Measurements from ENCODE around the gene FAM83C. TPM values are rescaled to one million over a fixed set of nuclear protein-coding genes. Genes with fewer than 3 reads are reported as not detected.

Gene FAM83C
- total and polyA plus RNA-seq, 2 experiments from 2014 or later: not detected

GRCh38 chr20:35252037-35252461 is 40.2 kb downstream of the FAM83C start:
- Histone ChIP-seq H3K9ac (no peak overlapping the region), H3K4me3 (no peak overlapping the region), H3K4me1 (ENCODE audit: insufficient read depth) (no peaks in the 10 kb centered on the region), H3K27ac (no peak overlapping the region), H3K9me2 (ENCODE audit: insufficient read depth) (no peaks in the 10 kb centered on the region), H3K79me2 (ENCODE audit: insufficient read depth) (no peaks in the 10 kb centered on the region), H2AFZ (no peak overlapping the region), H4K20me1 (ENCODE audit: insufficient read depth) (no peaks in the 10 kb centered on the region), H3K4me2 (ENCODE audit: unreplicated experiment) (no peak overlapping the region), H3F3A (ENCODE audit: insufficient read depth) (no peaks in the 10 kb centered on the region), H3K9me3 (ENCODE audit: low read depth) (no peaks in the 10 kb centered on the region), H3K27me3 (replicated peaks; ENCODE audit: insufficient read depth) (no peaks in the 10 kb centered on the region), H3K36me3 (ENCODE audit: low read depth) (no peaks in the 10 kb centered on the region)
- in situ Hi-C loops (cut with MboI): no loop called here
- WGBS, 2 experiments (ENCODE audit: low coverage in 1 of 2, low lambda C conversion rate in 2 of 2, missing lambda C conversion rate in 2 of 2): 86 to 89% methylated on average over 2 of the region's 2 CpGs
- TF ChIP-seq EZH2phosphoT487 (IDR thresholded peaks at IDR 0.05; ENCODE audit: insufficient read depth, low read depth) (no peak), EZH2 (IDR thresholded peaks at IDR 0.05; ENCODE audit: insufficient read depth, poor library complexity, severe bottlenecking) (no peak)
- DNase-seq: no peak

DNA sequence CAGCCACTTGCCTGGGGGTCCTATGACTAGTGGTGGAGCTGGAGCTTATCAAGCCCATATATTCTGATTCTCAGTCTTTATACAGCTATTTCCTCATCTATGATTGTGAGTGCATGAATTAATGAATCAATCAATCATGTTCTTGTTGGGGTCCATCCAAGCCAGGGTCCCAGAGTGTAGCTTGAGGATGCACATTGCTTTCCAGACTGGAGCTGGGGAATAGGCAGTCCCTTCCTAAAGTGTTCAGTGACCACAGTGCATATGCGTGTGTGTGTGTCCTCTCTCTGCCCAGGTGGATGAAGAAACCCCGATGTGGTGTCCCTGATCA is 40.6 kb downstream of the FAM83C start:
- H3K27me3 ChIP-seq (replicated peaks; ENCODE audit: insufficient read depth): no peaks in the 10 kb centered on the region
- 94 to 100% methylated on average over 2 of the region's 2 CpGs for WGBS, 2 experiments (ENCODE audit: low coverage in 1 of 2, low lambda C conversion rate in 2 of 2, missing lambda C conversion rate in 2 of 2)
- H3K4me3 ChIP-seq: no peak overlapping the region
- H3K9ac ChIP-seq: no peak overlapping the region
- H3K9me3 ChIP-seq (ENCODE audit: low read depth): no peaks in the 10 kb centered on the region
- no peak overlapping the region for H3K4me2 ChIP-seq (ENCODE audit: unreplicated experiment)
- TF ChIP-seq EZH2 (IDR thresholded peaks at IDR 0.05; ENCODE audit: insufficient read depth, poor library complexity, severe bottlenecking): no peak
- TF ChIP-seq EZH2phosphoT487 (IDR thresholded peaks at IDR 0.05; ENCODE audit: insufficient read depth, low read depth): no peak
- no peaks in the 10 kb centered on the region for H3K4me1 ChIP-seq (ENCODE audit: insufficient read depth)
- no peaks in the 10 kb centered on the region for H3K9me2 ChIP-seq (ENCODE audit: insufficient read depth)
- no peak overlapping the region for H3K27ac ChIP-seq
- no peaks in the 10 kb centered on the region for H3F3A ChIP-seq (ENCODE audit: insufficient read depth)
- H3K36me3 ChIP-seq (ENCODE audit: low read depth): no peaks in the 10 kb centered on the region
- H3K79me2 ChIP-seq (ENCODE audit: insufficient read depth): no peaks in the 10 kb centered on the region
- no peak overlapping the region for H2AFZ ChIP-seq
- in situ Hi-C loops (cut with MboI): no loop called here
- no peak for DNase-seq
- H4K20me1 ChIP-seq (ENCODE audit: insufficient read depth): no peaks in the 10 kb centered on the region

DNA sequence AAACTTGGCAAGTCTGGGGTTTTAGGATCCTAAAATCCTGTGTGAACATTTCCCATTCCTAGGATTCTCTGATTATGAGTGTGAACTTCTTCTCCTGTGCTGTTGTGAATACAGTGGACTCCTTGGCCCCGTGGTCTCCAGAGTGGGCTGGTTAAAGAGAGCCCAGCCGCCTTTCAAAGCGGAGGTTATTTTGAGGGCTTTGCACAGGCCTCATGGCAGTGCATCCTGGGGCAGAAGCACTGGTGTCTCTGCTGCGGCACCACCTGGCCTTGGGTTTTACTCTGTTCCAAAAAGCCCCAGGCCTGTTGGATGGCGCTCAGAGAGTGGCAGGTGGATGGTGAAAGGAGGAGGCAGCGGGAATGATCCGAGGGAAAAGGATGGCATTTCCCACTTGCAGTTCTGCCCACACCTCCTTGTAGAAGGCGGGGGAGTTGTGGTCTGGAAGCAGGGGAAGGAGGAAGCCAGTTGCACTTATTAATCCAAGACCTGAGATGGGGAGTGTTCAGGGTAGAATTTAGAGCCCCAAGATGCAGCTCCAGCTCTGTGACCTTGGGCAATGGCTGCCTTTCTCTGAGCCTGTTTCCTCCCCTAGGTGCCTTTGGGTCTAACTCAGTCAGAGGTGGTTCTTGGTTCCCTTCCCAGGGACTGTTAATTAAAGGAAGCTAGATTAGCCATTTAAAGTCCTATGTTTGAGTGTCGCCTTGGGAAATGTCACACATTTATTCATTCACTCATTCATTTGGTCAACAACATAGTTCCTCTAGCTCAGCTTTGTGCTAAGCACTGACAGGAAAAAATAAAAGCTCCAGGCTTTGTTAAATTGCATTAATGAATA is 43.4 kb downstream of the FAM83C start:
- no peak overlapping the region for H3K4me2 ChIP-seq (ENCODE audit: unreplicated experiment)
- WGBS, 2 experiments (ENCODE audit: low coverage in 1 of 2, low lambda C conversion rate in 2 of 2, missing lambda C conversion rate in 2 of 2): 90 to 92% methylated on average over 9 of the region's 9 CpGs
- no peaks in the 10 kb centered on the region for H4K20me1 ChIP-seq (ENCODE audit: insufficient read depth)
- H3K36me3 ChIP-seq (ENCODE audit: low read depth): no peaks in the 10 kb centered on the region
- in situ Hi-C loops (cut with MboI): no loop called here
- no peaks in the 10 kb centered on the region for H3K9me3 ChIP-seq (ENCODE audit: low read depth)
- no peak overlapping the region for H3K9ac ChIP-seq
- DNase-seq: no peak
- TF ChIP-seq EZH2 (IDR thresholded peaks at IDR 0.05; ENCODE audit: insufficient read depth, poor library complexity, severe bottlenecking): no peak
- TF ChIP-seq EZH2phosphoT487 (IDR thresholded peaks at IDR 0.05; ENCODE audit: insufficient read depth, low read depth): no peak
- no peaks in the 10 kb centered on the region for H3K27me3 ChIP-seq (replicated peaks; ENCODE audit: insufficient read depth)
- no peaks in the 10 kb centered on the region for H3K9me2 ChIP-seq (ENCODE audit: insufficient read depth)
- H3K4me1 ChIP-seq (ENCODE audit: insufficient read depth): no peaks in the 10 kb centered on the region
- no peaks in the 10 kb centered on the region for H3F3A ChIP-seq (ENCODE audit: insufficient read depth)
- no peak overlapping the region for H2AFZ ChIP-seq
- H3K79me2 ChIP-seq (ENCODE audit: insufficient read depth): no peaks in the 10 kb centered on the region
- no peak overlapping the region for H3K4me3 ChIP-seq
- H3K27ac ChIP-seq: no peak overlapping the region

DNA sequence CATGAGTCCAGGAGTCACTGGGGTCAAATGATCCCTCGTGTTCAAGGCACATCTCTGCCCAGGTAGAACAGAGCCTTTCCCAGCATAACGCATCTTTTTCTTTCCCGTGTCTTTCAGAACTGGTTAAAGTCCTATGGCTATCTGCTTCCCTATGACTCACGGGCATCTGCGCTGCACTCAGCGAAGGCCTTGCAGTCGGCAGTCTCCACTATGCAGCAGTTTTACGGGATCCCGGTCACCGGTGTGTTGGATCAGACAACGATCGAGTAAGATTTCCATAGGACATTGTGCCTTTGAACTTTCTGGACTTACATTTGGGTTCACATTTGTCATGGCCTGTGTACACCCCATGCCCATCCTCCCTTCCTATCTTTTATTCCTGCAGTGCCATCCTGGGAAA is 45.5 kb downstream of the FAM83C start:
- in situ Hi-C loops (cut with MboI): no loop called here
- Histone ChIP-seq H3K4me3 (no peak overlapping the region), H3K9ac (no peak overlapping the region), H3K9me3 (ENCODE audit: low read depth) (no peaks in the 10 kb centered on the region), H3K36me3 (ENCODE audit: low read depth) (no peaks in the 10 kb centered on the region), H3K79me2 (ENCODE audit: insufficient read depth) (no peaks in the 10 kb centered on the region), H3K9me2 (ENCODE audit: insufficient read depth) (no peaks in the 10 kb centered on the region), H3K27me3 (replicated peaks; ENCODE audit: insufficient read depth) (no peaks in the 10 kb centered on the region), H3K4me2 (ENCODE audit: unreplicated experiment) (no peak overlapping the region), H2AFZ (no peak overlapping the region), H4K20me1 (ENCODE audit: insufficient read depth) (no peaks in the 10 kb centered on the region), H3K27ac (no peak overlapping the region), H3K4me1 (ENCODE audit: insufficient read depth) (no peaks in the 10 kb centered on the region), H3F3A (ENCODE audit: insufficient read depth) (no peaks in the 10 kb centered on the region)
- TF ChIP-seq EZH2 (IDR thresholded peaks at IDR 0.05; ENCODE audit: insufficient read depth, poor library complexity, severe bottlenecking): no peak
- no peak for TF ChIP-seq EZH2phosphoT487 (IDR thresholded peaks at IDR 0.05; ENCODE audit: insufficient read depth, low read depth)
- 94 to 96% methylated on average over 12 of the region's 12 CpGs for WGBS, 2 experiments (ENCODE audit: low coverage in 1 of 2, low lambda C conversion rate in 2 of 2, missing lambda C conversion rate in 2 of 2)
- no peak for DNase-seq

Measured in GM23248 (cell line).